ENCODE data around the gene MYH11. TPM values are rescaled to one million over a fixed set of nuclear protein-coding genes. Genes with fewer than 3 reads are reported as not detected.

The MYH11 gene
- total and polyA plus RNA-seq, 10 donors = 9.6 to 135 (median 110) TPM

GRCh38 chr16:15778204-15778743, 78.6 kb downstream of the MYH11 start:
- 84 to 95% (median 88%) methylated on average over 8 of the region's 8 CpGs for WGBS, 5 donors
- intact Hi-C loops (cut with DNase I; ENCODE audit: low total_unique reads) = no loop called here
- peaks cover 0 to 9% (median 0%) of the 10 kb centered on the region in 6 donors for H3K36me3 ChIP-seq

DNA sequence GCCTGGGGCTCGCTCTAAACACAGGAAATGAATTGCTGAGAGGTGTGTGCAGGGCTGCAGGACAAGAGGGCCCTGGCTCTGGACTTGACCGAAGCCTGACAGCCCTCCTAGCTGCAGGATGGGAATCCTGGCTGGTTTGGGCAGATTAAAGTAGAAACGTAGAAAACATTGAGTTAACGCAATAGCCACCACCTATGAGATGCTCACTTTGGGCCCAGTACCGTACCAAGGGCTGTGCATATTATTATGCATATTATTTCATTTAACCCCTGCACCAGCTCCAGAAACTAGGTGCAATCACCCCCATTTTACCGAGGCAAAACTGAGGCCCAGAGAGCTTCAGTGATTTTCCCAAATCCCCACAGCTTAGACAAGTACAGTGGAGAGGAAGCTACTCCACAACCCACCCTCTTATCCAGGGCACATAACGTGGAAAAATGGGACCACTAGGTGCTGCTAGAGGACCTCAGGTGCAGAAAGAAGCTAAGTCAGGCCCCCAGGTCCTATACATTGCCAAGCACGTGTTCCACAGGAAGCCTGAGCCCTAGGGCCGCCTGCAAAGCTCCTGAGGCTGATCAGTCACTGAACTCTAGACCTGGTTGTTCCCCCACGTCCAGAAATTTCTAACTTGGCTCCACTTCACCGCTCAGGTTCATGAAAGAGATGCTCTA, 79.2 kb downstream of the MYH11 start:
- 54 to 62% (median 58%) methylated on average over 11 of the region's 11 CpGs for WGBS, 5 donors

More at GRCh38 chr16:15778204-15778743, 78.6 kb downstream of the MYH11 start:
- Histone ChIP-seq H3K4me3 (no peak overlapping the region), H3K4me1 (no peaks in the 10 kb centered on the region), H3K27me3 (replicated peaks in 1 of 7) (no peaks in the 10 kb centered on the region), H3K27ac (no peak overlapping the region), H3K9me3 (no peaks in the 10 kb centered on the region)
- TF ChIP-seq CTCF (IDR thresholded peaks at IDR 0.05 in 8 of 11, conservative IDR thresholded peaks at IDR 0.05 in 3 of 11) (no peak), POLR2AphosphoS5 (IDR thresholded peaks at IDR 0.05) (no peak)
- no peak for DNase-seq

GRCh38 chr16:15776572-15776971, 80.3 kb downstream of the MYH11 start:
- no peak for TF ChIP-seq CTCF (IDR thresholded peaks at IDR 0.05 in 8 of 11, conservative IDR thresholded peaks at IDR 0.05 in 3 of 11)
- TF ChIP-seq POLR2A (IDR thresholded peaks at IDR 0.05) = no peak
- no peak for TF ChIP-seq POLR2AphosphoS5 (IDR thresholded peaks at IDR 0.05)
- H3K36me3 ChIP-seq = peaks cover 0 to 2% (median 0%) of the 10 kb centered on the region in 6 donors

More for the DNA sequence above, 79.2 kb downstream of the MYH11 start:
- intact Hi-C loops (cut with DNase I; ENCODE audit: low total_unique reads) = no loop called here
- Histone ChIP-seq H3K27me3 (replicated peaks in 1 of 7) (no peaks in the 10 kb centered on the region), H3K27ac (no peak overlapping the region), H3K4me3 (no peak overlapping the region), H3K9me3 (no peaks in the 10 kb centered on the region), H3K36me3 (peaks cover 0 to 9% (median 0%) of the 10 kb centered on the region in 6 donors), H3K4me1 (peaks cover 0 to under 1% (median 0%) of the 10 kb centered on the region in 6 donors)
- peak; percentile 13 for DNase-seq
- TF ChIP-seq POLR2AphosphoS5 (IDR thresholded peaks at IDR 0.05) = no peak
- TF ChIP-seq CTCF (IDR thresholded peaks at IDR 0.05 in 8 of 11, conservative IDR thresholded peaks at IDR 0.05 in 3 of 11) = no peak
- TF ChIP-seq POLR2A (IDR thresholded peaks at IDR 0.05) = no peak

GRCh38 chr16:15775663-15776304, 81.0 kb downstream of the MYH11 start:
- H3K4me3 ChIP-seq = no peak overlapping the region
- H3K4me1 ChIP-seq = peaks cover 0 to 5% (median 0%) of the 10 kb centered on the region in 6 donors
- TF ChIP-seq POLR2AphosphoS5 (IDR thresholded peaks at IDR 0.05) (no peak), CTCF (IDR thresholded peaks at IDR 0.05 in 8 of 11, conservative IDR thresholded peaks at IDR 0.05 in 3 of 11) (no peak), POLR2A (IDR thresholded peaks at IDR 0.05) (no peak)
- DNase-seq = peak; percentile 5
- no peaks in the 10 kb centered on the region for H3K36me3 ChIP-seq
- H3K9me3 ChIP-seq = no peaks in the 10 kb centered on the region
- no peaks in the 10 kb centered on the region for H3K27me3 ChIP-seq (replicated peaks in 1 of 7)
- H3K27ac ChIP-seq = peak overlapping the region in 1 of 8 donors; percentile 67
- 73 to 91% (median 81%) methylated on average over 7 of the region's 7 CpGs for WGBS, 5 donors
- intact Hi-C loops (cut with DNase I; ENCODE audit: low total_unique reads) = no loop called here

More at GRCh38 chr16:15776572-15776971, 80.3 kb downstream of the MYH11 start:
- DNase-seq = peak; percentile 32
- Histone ChIP-seq H3K9me3 (no peaks in the 10 kb centered on the region), H3K27me3 (replicated peaks in 1 of 7) (no peaks in the 10 kb centered on the region), H3K27ac (no peak overlapping the region), H3K4me3 (no peak overlapping the region), H3K4me1 (peaks cover 0 to 5% (median 0%) of the 10 kb centered on the region in 6 donors)
- intact Hi-C loops (cut with DNase I; ENCODE audit: low total_unique reads) = no loop called here
- WGBS, 5 donors = 80 to 95% (median 87%) methylated on average over 10 of the region's 10 CpGs

Data from spleen (tissue), 11 donors.